Measurements from ENCODE around the gene MAP1LC3A. TPM values are rescaled to one million over a fixed set of nuclear protein-coding genes. Genes with fewer than 3 reads are reported as not detected.

MAP1LC3A gene
- total RNA-seq, 2 experiments from 2014 or later, result not detected

- BruUV-seq (replicated peaks), result no TSS peak
- TF ChIP-seq EZH2phosphoT487 (IDR thresholded peaks at IDR 0.05; ENCODE audit: borderline replicate concordance, low read depth, low read length) (no peak), CTCF (conservative IDR thresholded peaks at IDR 0.05; ENCODE audit: low read length) (no peak)
- CTCF ChIA-PET (ENCODE audit: unreplicated experiment), result no interaction called here
- H3K9me2 ChIP-seq (ENCODE audit: insufficient read depth, low read length), result no peaks in the 10 kb centered on the region
- intact Hi-C loops (cut with micrococcal nuclease; ENCODE audit: unreplicated experiment), result no loop called here
- H3K36me3 ChIP-seq (ENCODE audit: insufficient read depth, low read length), result no peaks in the 10 kb centered on the region
- DNase-seq (ENCODE audit: low spot score), result no peak
- H4K20me1 ChIP-seq (ENCODE audit: insufficient read depth, low read length), result no peaks in the 10 kb centered on the region
- H2AFZ ChIP-seq (ENCODE audit: low read length), result no peak overlapping the region
- H3K9me3 ChIP-seq (ENCODE audit: low read length), result no peaks in the 10 kb centered on the region
- POLR2A ChIA-PET, result no interaction called here
- H3K4me3 ChIP-seq (ENCODE audit: low read depth, low read length, poor library complexity, severe bottlenecking), result no peak overlapping the region
- H3K4me2 ChIP-seq (ENCODE audit: low read length), result no peak overlapping the region
- no peaks in the 10 kb centered on the region for H3K79me2 ChIP-seq (ENCODE audit: insufficient read depth, low read depth, low read length)
- H3K27ac ChIP-seq (ENCODE audit: low read depth, low read length, poor library complexity, severe bottlenecking), result no peak overlapping the region
- no peaks in the 10 kb centered on the region for H3K4me1 ChIP-seq (ENCODE audit: insufficient read depth, low read length, poor library complexity, severe bottlenecking)
These were observed 6.3 kb downstream of the MAP1LC3A start for GRCh38 chr20:34564833-34565232.

GRCh38 chr20:34566978-34567891, 8.7 kb downstream of the MAP1LC3A start:
- CTCF ChIA-PET (ENCODE audit: unreplicated experiment), result no interaction called here
- Histone ChIP-seq H3K27ac (ENCODE audit: low read depth, low read length, poor library complexity, severe bottlenecking) (no peak overlapping the region), H3K9me2 (ENCODE audit: insufficient read depth, low read length) (no peaks in the 10 kb centered on the region), H4K20me1 (ENCODE audit: insufficient read depth, low read length) (no peaks in the 10 kb centered on the region), H3K36me3 (ENCODE audit: insufficient read depth, low read length) (peaks cover 4% of the 10 kb centered on the region; the same call in 1 of the 2 replicates), H2AFZ (ENCODE audit: low read length) (no peak overlapping the region), H3K4me3 (ENCODE audit: low read depth, low read length, poor library complexity, severe bottlenecking) (no peak overlapping the region), H3K79me2 (ENCODE audit: insufficient read depth, low read depth, low read length) (no peaks in the 10 kb centered on the region), H3K4me1 (ENCODE audit: insufficient read depth, low read length, poor library complexity, severe bottlenecking) (peaks cover 6% of the 10 kb centered on the region), H3K4me2 (ENCODE audit: low read length) (no peak overlapping the region), H3K9me3 (ENCODE audit: low read length) (no peaks in the 10 kb centered on the region)
- intact Hi-C loops (cut with micrococcal nuclease; ENCODE audit: unreplicated experiment), result no loop called here
- TF ChIP-seq CTCF (conservative IDR thresholded peaks at IDR 0.05; ENCODE audit: low read length) (no peak), EZH2phosphoT487 (IDR thresholded peaks at IDR 0.05; ENCODE audit: borderline replicate concordance, low read depth, low read length) (no peak)
- POLR2A ChIA-PET, result no interaction called here
- DNase-seq (ENCODE audit: low spot score), result no peak
- BruUV-seq (replicated peaks), result no TSS peak
